Endothelial cell of umbilical vein (primary cell): ENCODE data around the gene FAM117B.

Source experiments
- CTCF ChIP-seq, 2 donors: IDR thresholded peaks; 1 replicate in 1 of 2; 2 replicates in 1 of 2; pipeline ENCODE4 v1.5.1; 2011; ENCODE audit warnings: low read length in 2 of 2, mild to moderate bottlenecking in 2 of 2, moderate library complexity in 2 of 2, control low read depth in 1 of 2, inconsistent platforms in 1 of 2, low read depth in 1 of 2; ENCODE audit not compliant: insufficient read depth in 1 of 2; ENCODE audit errors: extremely low read depth in 1 of 2
- EZH2 ChIP-seq: IDR thresholded peaks from 2 replicates; pipeline ENCODE4 v1.6.1; 2012; ENCODE audit warnings: borderline replicate concordance, low read depth, mild to moderate bottlenecking, moderate library complexity, low read length, inconsistent platforms; ENCODE audit not compliant: severe bottlenecking
- FOS ChIP-seq: IDR thresholded peaks from 2 replicates; pipeline ENCODE4 v1.6.1; 2011; ENCODE audit warnings: mild to moderate bottlenecking, low read length, moderate library complexity, borderline replicate concordance; ENCODE audit not compliant: insufficient read depth
- GATA2 ChIP-seq: IDR thresholded peaks from 2 replicates; pipeline ENCODE4 v1.7.0; 2011; ENCODE audit warnings: low read depth, mild to moderate bottlenecking, moderate library complexity, mixed read lengths, low read length; ENCODE audit not compliant: insufficient read length, insufficient read depth
- JUN ChIP-seq: IDR thresholded peaks from 2 replicates; pipeline ENCODE4 v1.6.1; 2011; ENCODE audit warnings: borderline replicate concordance, low read depth; ENCODE audit not compliant: insufficient read length, insufficient read depth
- MAX ChIP-seq: IDR thresholded peaks from 2 replicates; pipeline ENCODE4 v1.6.1; 2011; ENCODE audit not compliant: insufficient read depth, insufficient read length
- MYC ChIP-seq: IDR thresholded peaks from one replicate; pipeline ENCODE4 v1.6.1; 2011; ENCODE audit warnings: mild to moderate bottlenecking, low read depth, low read length
- POLR2A ChIP-seq: IDR thresholded peaks from 2 replicates; pipeline ENCODE4 v1.6.1; 2012; ENCODE audit warnings: low read depth, mild to moderate bottlenecking, control low read depth, low read length
- POLR2AphosphoS5 ChIP-seq: IDR thresholded peaks from 2 replicates; pipeline ENCODE4 v1.6.1; 2012; ENCODE audit warnings: low read depth, mild to moderate bottlenecking, control low read depth, low read length, moderate library complexity; ENCODE audit not compliant: insufficient read depth

- TF ChIP-seq EZH2 (no peak), CTCF (IDR thresholded peaks at IDR 0.05; ENCODE audit: extremely low read depth in 1 of 2, insufficient read depth in 1 of 2, low read depth in 1 of 2, low read length in 2 of 2) (no peak), POLR2AphosphoS5 (no peak), GATA2 (no peak), JUN (no peak), POLR2A (no peak), MAX (no peak), MYC (no peak), FOS (no peak)
These were observed 70.8 kb downstream of the FAM117B start for GRCh38 chr2:202705446-202706020.
